ENCODE results near the gene TMEM52. TPM values are rescaled to one million over a fixed set of nuclear protein-coding genes. Genes with fewer than 3 reads are reported as not detected.

TMEM52 gene
- total and polyA plus RNA-seq, 2 of the 13 experiments (the other 11 are each of a cell fraction or from before 2014, with no cell fraction given), result 13.2 to 18.7 TPM

DNA sequence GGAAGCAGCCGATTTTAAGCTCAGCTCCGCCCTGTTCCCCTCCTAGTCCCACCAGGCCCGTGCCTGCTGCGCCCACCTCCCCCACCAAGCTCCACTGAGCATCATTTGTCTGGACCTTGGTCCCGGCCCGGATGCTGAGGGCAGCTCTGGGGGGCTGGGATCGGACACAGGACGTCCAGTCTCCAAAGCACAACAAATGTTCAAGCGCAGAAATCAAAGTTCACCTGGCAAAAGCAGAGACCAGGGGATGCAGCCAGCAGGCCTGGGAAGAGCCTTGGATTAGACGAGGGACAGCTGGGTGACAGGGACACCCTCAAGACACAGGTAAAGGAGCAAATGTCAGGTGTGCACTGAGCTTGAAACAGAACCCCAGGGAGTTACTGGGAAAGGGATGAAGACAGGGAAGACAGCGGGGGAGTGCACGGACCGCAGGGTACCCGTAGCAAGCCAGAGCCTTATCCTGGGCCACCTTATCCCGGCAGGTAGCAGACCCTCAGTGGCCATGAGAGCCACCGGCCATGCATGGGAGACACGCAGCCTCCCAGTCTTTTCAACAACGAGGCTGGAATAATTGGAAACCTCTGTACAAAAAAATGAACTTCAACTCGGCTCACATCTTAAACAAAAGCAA lies 22.2 kb upstream of the TMEM52 start (continued):
- TF ChIP-seq, protein P1, sequence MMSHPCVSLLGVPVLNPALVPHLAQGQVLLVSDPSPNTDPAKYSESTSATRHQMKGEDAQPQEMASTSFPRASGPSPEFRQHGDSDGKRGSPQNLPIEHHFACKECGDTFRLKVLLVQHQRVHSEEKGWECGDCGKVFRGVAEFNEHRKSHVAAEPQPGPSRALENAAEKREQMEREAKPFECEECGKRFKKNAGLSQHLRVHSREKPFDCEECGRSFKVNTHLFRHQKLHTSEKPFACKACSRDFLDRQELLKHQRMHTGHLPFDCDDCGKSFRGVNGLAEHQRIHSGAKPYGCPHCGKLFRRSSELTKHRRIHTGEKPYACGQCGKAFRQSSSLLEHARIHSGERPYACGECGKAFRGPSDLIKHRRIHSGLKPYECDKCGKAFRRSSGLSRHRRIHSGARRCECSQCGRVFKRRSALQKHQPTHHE (CRISPR knock-in tag; IDR thresholded peaks at IDR 0.05; ENCODE audit: borderline replicate concordance), result no peak; the same call in 1 of the 2 replicates
- TF ChIP-seq NFIC (IDR thresholded peaks at IDR 0.05; ENCODE audit: low read length), result no peak
- TF ChIP-seq ZBTB7B (CRISPR knock-in tag; IDR thresholded peaks at IDR 0.05), result peak; percentile 99
- TF ChIP-seq RARA (CRISPR knock-in tag; IDR thresholded peaks at IDR 0.05), result peak; percentile 78
- TF ChIP-seq MBD4 (IDR thresholded peaks at IDR 0.05; ENCODE audit: borderline replicate concordance, low read length), result no peak
- TF ChIP-seq, protein P2, sequence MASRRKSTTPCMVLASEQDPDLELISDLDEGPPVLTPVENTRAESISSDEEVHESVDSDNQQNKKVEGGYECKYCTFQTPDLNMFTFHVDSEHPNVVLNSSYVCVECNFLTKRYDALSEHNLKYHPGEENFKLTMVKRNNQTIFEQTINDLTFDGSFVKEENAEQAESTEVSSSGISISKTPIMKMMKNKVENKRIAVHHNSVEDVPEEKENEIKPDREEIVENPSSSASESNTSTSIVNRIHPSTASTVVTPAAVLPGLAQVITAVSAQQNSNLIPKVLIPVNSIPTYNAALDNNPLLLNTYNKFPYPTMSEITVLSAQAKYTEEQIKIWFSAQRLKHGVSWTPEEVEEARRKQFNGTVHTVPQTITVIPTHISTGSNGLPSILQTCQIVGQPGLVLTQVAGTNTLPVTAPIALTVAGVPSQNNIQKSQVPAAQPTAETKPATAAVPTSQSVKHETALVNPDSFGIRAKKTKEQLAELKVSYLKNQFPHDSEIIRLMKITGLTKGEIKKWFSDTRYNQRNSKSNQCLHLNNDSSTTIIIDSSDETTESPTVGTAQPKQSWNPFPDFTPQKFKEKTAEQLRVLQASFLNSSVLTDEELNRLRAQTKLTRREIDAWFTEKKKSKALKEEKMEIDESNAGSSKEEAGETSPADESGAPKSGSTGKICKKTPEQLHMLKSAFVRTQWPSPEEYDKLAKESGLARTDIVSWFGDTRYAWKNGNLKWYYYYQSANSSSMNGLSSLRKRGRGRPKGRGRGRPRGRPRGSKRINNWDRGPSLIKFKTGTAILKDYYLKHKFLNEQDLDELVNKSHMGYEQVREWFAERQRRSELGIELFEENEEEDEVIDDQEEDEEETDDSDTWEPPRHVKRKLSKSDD (CRISPR knock-in tag; IDR thresholded peaks at IDR 0.05; ENCODE audit: low read depth), result no peak
- TF ChIP-seq SOX6 (IDR thresholded peaks at IDR 0.05), result no peak
- peak; percentile 79 for TF ChIP-seq SOX6 (CRISPR knock-in tag; IDR thresholded peaks at IDR 0.05)
- TF ChIP-seq NFYC (CRISPR knock-in tag; IDR thresholded peaks at IDR 0.05), result no peak
- no peak for TF ChIP-seq JUND (CRISPR knock-in tag; IDR thresholded peaks at IDR 0.05)
- TF ChIP-seq KDM3A (CRISPR knock-in tag; IDR thresholded peaks at IDR 0.05; ENCODE audit: low read depth), result peak; percentile 79
- no peak for TF ChIP-seq PCBP2 (optimal IDR thresholded peaks at IDR 0.05; ENCODE audit: low read depth, low read length, poor library complexity, severe bottlenecking)
- peak; percentile 78; the same call in 1 of the 2 replicates for TF ChIP-seq ZBTB38 (CRISPR knock-in tag; IDR thresholded peaks at IDR 0.05)
- no peak for TF ChIP-seq HES4 (CRISPR knock-in tag; IDR thresholded peaks at IDR 0.05; ENCODE audit: borderline replicate concordance)
- TF ChIP-seq XRCC5 (optimal IDR thresholded peaks at IDR 0.05; ENCODE audit: low read length), result peak; percentile 88
- TF ChIP-seq ZNF441 (CRISPR knock-in tag; IDR thresholded peaks at IDR 0.05; ENCODE audit: borderline replicate concordance), result peak; percentile 95
- TF ChIP-seq ATM (IDR thresholded peaks at IDR 0.05; ENCODE audit: borderline replicate concordance), result no peak
- no peak for TF ChIP-seq ZNF615 (CRISPR knock-in tag; IDR thresholded peaks at IDR 0.05; ENCODE audit: borderline replicate concordance)
- TF ChIP-seq DMAP1 (CRISPR knock-in tag; IDR thresholded peaks at IDR 0.05), result peak; percentile 76; the same call in 1 of the 2 replicates
- no peak for TF ChIP-seq KLF15 (CRISPR knock-in tag; IDR thresholded peaks at IDR 0.05; ENCODE audit: borderline replicate concordance)
- no peak for TF ChIP-seq ZNF160 (CRISPR knock-in tag; IDR thresholded peaks at IDR 0.05)
- TF ChIP-seq NR2F6 (IDR thresholded peaks at IDR 0.05), result peak; percentile 67
- TF ChIP-seq NR2F6 (CRISPR knock-in tag; IDR thresholded peaks at IDR 0.05), result peak; percentile 91
- TF ChIP-seq ZNF850 (CRISPR knock-in tag; conservative IDR thresholded peaks at IDR 0.05), result no peak
- no peak for TF ChIP-seq ZNF10 (CRISPR knock-in tag; IDR thresholded peaks at IDR 0.05; ENCODE audit: borderline replicate concordance, low read depth)
- TF ChIP-seq, protein P3, sequence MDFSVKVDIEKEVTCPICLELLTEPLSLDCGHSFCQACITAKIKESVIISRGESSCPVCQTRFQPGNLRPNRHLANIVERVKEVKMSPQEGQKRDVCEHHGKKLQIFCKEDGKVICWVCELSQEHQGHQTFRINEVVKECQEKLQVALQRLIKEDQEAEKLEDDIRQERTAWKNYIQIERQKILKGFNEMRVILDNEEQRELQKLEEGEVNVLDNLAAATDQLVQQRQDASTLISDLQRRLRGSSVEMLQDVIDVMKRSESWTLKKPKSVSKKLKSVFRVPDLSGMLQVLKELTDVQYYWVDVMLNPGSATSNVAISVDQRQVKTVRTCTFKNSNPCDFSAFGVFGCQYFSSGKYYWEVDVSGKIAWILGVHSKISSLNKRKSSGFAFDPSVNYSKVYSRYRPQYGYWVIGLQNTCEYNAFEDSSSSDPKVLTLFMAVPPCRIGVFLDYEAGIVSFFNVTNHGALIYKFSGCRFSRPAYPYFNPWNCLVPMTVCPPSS (IDR thresholded peaks at IDR 0.05), result no peak
